RWPE1 (cell line): Measurements from ENCODE around the gene STMND1.

Source experiments
- CTCF ChIA-PET: fragments of 350-600 bp; sonication (Branson Sonifier 250); formaldehyde crosslinking; extraction: SDS; loops from one replicate; lab custom pipeline; 2021; lab: Yijun Ruan, JAX
- POLR2A ChIA-PET: fragments of 400-600 bp; formaldehyde crosslinking; extraction: SDS; loops from one replicate; lab custom pipeline; 2020; ENCODE audit warnings: antibody characterized with exemption; ENCODE audit not compliant: low non-redundant PET; lab: Yijun Ruan, JAX
- DNase-seq: peaks from one replicate; pipeline ENCODE4 v3.0.0; 2012; ENCODE audit warnings: low spot score
- H3K27ac ChIP-seq: fragments of 450-650 bp; 2 replicates; pipeline ENCODE4 v1.5.1; 2017
- CTCF ChIP-seq: fragments of 450-650 bp; conservative IDR thresholded peaks from 2 replicates; pipeline ENCODE4 v1.5.1; 2017; ENCODE audit warnings: low read depth, mild to moderate bottlenecking

STMND1 gene

GRCh38 chr6:17161076-17161475, 59.2 kb downstream of the STMND1 start:
- TF ChIP-seq CTCF = no peak
- DNase-seq = no peak
- CTCF ChIA-PET = no interaction called here
- POLR2A ChIA-PET = no interaction called here
- no peak overlapping the region for H3K27ac ChIP-seq

- no peak overlapping the region for H3K27ac ChIP-seq
- no peak for DNase-seq
- ChIA-PET POLR2A (no interaction called here), CTCF (interaction anchor here (1.4 kb wide), 1 partner anchor 419 kb away, joined by 7 read pairs; no protein-coding TSS in a partner anchor)
- TF ChIP-seq CTCF = no peak
Measured at GRCh38 chr6:17165383-17165782, 63.5 kb downstream of the STMND1 start.

DNA sequence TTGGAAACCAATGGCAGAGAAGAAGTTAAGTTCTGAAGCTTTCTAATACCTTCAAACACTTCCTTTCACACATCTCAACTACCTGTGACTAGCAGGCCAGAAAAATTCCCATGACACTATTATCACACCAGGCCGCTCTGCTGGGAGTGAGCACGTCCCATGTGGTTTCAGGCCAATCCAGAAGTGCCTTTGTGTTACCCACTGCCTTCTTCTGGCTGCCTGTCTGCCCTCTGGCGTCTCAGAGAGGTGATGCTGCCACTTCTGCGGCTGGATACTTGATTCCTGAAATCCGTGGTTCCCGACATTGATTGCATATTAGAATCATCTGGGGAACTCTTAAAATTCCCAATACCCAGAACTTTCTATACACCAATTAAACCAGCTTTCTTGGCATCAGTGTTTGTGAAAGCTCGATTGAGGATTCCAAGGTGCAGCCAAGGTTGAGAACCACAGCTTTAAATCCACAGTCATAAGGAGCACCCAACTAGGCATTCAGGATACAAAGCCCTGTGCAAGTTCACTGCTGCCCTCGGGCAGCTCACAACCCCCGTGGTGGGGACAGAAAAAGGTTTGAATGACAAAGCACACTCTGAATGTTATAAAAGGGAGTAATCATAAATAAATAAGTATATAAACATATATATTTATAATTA, 65.6 kb downstream of the STMND1 start:
- ChIA-PET CTCF (interaction anchor here (0.6 to 0.9 kb wide), 4 partner anchors 28 to 960 kb away, joined by 3 to 5 read pairs (median 4); no protein-coding TSS in a partner anchor), POLR2A (no interaction called here)
- peak; percentile 5 for DNase-seq
- H3K27ac ChIP-seq = no peak overlapping the region
- peak; percentile 19; the same call in 1 of the 2 replicates for TF ChIP-seq CTCF

- no peak for TF ChIP-seq CTCF
- no peak for DNase-seq
- ChIA-PET POLR2A (no interaction called here), CTCF (no interaction called here)
- no peak overlapping the region for H3K27ac ChIP-seq
Measured at GRCh38 chr6:17169291-17169690, 67.4 kb downstream of the STMND1 start.

GRCh38 chr6:17169711-17170110, 67.9 kb downstream of the STMND1 start:
- ChIA-PET POLR2A (no interaction called here), CTCF (no interaction called here)
- DNase-seq = no peak
- no peak for TF ChIP-seq CTCF
- no peak overlapping the region for H3K27ac ChIP-seq

GRCh38 chr6:17172836-17173470, 71.1 kb downstream of the STMND1 start:
- no peak for DNase-seq
- CTCF ChIA-PET = no interaction called here
- POLR2A ChIA-PET = no interaction called here
- no peak overlapping the region for H3K27ac ChIP-seq
- TF ChIP-seq CTCF = no peak
